DND-41 (cell line): ENCODE data around the gene FAR2.
"Not testable (repeated sequence)": the region's sequence is repeated elsewhere in the genome, so short reads cannot be mapped to it uniquely, and the experiment has no call there.

Experiments used
- ATAC-seq: fragments of 200-7000 bp; cut with Tn5 transposase; 3 replicates; pipeline ENCODE4 v1.9.1; 2021; ENCODE audit warnings: low read depth; ENCODE audit not compliant: insufficient read depth
- DNase-seq: peaks from one replicate; pipeline ENCODE4 v3.0.0-alpha.2; 2020
- H2AFZ ChIP-seq: 2 replicates; pipeline ENCODE4 v1.6.0; 2012; ENCODE audit warnings: low read depth, low read length
- H3K27ac ChIP-seq: 2 replicates; pipeline ENCODE4 v1.5.1; 2012; ENCODE audit warnings: low read length, inconsistent platforms
- H3K27me3 ChIP-seq: fragments of 200-600 bp; sonication (generic); 2 replicates; pipeline ENCODE4 v1.6.0; 2012; ENCODE audit warnings: low read length, mild to moderate bottlenecking, inconsistent platforms; ENCODE audit not compliant: insufficient read depth, poor library complexity
- H3K36me3 ChIP-seq: 2 replicates; pipeline ENCODE4 v1.5.1; 2012; ENCODE audit warnings: low read length, inconsistent platforms; ENCODE audit not compliant: insufficient read depth
- H3K4me1 ChIP-seq: 2 replicates; pipeline ENCODE4 v1.5.1; 2012; ENCODE audit warnings: mild to moderate bottlenecking, low read length; ENCODE audit not compliant: insufficient read depth
- H3K4me2 ChIP-seq: 2 replicates; pipeline ENCODE4 v1.6.0; 2012; ENCODE audit warnings: mild to moderate bottlenecking, moderate library complexity, low read length, inconsistent platforms; ENCODE audit not compliant: insufficient read depth
- H3K4me3 ChIP-seq, 2 experiments: fragments of 200-600 bp in 1 of 2; shearing (Covaris generic) in 1 of 2; 2 replicates each; pipeline ENCODE4 v1.5.1; 2012 to 2016; ENCODE audit warnings: inconsistent platforms in 2 of 2, low read length in 2 of 2, mild to moderate bottlenecking in 2 of 2, low read depth in 1 of 2, moderate library complexity in 1 of 2
- H3K79me2 ChIP-seq: 2 replicates; pipeline ENCODE4 v1.6.0; 2012; ENCODE audit warnings: low read length, inconsistent platforms; ENCODE audit not compliant: insufficient read depth
- H3K9ac ChIP-seq: 2 replicates; pipeline ENCODE4 v1.6.0; 2012; ENCODE audit warnings: low read depth, mild to moderate bottlenecking, inconsistent platforms, low read length, moderate library complexity
- H3K9me3 ChIP-seq: 2 replicates; pipeline ENCODE4 v1.5.1; 2012; ENCODE audit warnings: low read length, moderate library complexity, mild to moderate bottlenecking, inconsistent platforms; ENCODE audit not compliant: insufficient read depth, severe bottlenecking
- H4K20me1 ChIP-seq: 2 replicates; pipeline ENCODE4 v1.6.0; 2012; ENCODE audit warnings: low read length; ENCODE audit not compliant: insufficient read depth
- EZH2 ChIP-seq: IDR thresholded peaks from 3 replicates; pipeline ENCODE4 v1.6.1; 2012; ENCODE audit warnings: borderline replicate concordance, low read depth, mild to moderate bottlenecking, moderate library complexity, low read length, inconsistent platforms; ENCODE audit not compliant: severe bottlenecking
- TF ChIP-seq, protein P1 (sequence below): IDR thresholded peaks from 2 replicates; pipeline ENCODE4 v1.5.1; 2012; ENCODE audit warnings: borderline replicate concordance, low read length, moderate library complexity, mild to moderate bottlenecking; ENCODE audit not compliant: poor library complexity, severe bottlenecking; ENCODE audit errors: extremely low read depth

The FAR2 gene

DNA sequence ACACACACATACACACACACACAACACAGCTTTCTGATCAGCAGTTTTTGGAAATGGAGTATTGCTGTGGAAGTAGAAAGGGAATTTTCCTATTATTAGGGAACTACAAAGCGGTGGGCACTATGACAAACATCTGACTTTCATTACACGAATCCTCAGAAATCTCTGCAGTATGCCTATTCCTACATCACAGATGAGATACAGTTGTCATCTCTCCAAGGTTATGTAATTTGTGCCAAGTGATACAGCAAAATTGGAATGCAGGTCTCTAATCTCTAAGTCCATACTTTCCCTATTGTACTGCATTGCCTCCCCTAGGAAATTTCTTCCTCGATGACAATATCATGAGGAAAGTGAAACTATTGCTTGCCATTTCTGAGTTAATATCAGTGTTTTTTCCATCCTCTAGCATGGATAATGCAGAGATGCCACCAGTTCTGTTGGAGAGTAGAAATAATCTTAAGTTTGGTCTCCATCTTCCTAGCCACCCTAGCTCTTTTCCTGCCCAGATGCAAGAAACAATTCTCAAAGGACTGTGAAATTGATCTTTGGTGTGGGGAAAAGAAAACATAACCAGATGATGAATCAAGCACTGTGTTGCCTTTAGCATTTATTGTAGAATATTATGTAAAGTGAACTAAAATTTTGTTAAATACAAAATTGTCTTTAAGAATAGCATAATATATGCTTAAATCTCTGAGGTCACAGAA, 137.2 kb downstream of the FAR2 start:
- Histone ChIP-seq H4K20me1 (no peaks in the 10 kb centered on the region), H3K4me3 (no peak overlapping the region), H3K27ac (no peak overlapping the region), H3K4me1 (peaks cover 15% of the 10 kb centered on the region), H3K27me3 (no peaks in the 10 kb centered on the region), H2AFZ (no peak overlapping the region; the same call in 1 of the 2 replicates), H3K4me2 (no peak overlapping the region), H3K9me3 (no peaks in the 10 kb centered on the region), H3K79me2 (no peaks in the 10 kb centered on the region), H3K9ac (no peak overlapping the region), H3K36me3 (no peaks in the 10 kb centered on the region)
- TF ChIP-seq, protein P1, sequence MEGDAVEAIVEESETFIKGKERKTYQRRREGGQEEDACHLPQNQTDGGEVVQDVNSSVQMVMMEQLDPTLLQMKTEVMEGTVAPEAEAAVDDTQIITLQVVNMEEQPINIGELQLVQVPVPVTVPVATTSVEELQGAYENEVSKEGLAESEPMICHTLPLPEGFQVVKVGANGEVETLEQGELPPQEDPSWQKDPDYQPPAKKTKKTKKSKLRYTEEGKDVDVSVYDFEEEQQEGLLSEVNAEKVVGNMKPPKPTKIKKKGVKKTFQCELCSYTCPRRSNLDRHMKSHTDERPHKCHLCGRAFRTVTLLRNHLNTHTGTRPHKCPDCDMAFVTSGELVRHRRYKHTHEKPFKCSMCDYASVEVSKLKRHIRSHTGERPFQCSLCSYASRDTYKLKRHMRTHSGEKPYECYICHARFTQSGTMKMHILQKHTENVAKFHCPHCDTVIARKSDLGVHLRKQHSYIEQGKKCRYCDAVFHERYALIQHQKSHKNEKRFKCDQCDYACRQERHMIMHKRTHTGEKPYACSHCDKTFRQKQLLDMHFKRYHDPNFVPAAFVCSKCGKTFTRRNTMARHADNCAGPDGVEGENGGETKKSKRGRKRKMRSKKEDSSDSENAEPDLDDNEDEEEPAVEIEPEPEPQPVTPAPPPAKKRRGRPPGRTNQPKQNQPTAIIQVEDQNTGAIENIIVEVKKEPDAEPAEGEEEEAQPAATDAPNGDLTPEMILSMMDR: no peak
- ATAC-seq: no peak
- no peak for DNase-seq

DNA sequence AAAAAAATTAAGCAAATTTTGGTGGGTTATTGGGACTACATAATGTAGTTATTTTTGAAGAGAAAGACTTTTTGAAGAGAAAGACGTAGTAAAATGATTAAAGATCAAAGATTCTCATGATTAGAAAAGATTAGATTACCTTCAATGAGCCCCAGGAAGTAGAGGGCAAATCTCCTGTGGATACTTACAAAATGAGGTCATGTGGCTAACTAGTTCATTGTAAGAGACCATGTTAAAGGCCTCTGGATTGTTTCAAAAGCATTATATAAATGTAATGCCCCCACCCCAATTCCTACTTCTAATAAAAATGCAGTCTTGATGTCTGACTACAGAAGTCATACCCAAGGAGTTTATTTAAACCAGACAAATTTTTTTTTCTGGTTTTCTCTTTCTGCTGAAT, 138.5 kb downstream of the FAR2 start:
- H3K36me3 ChIP-seq: no peaks in the 10 kb centered on the region
- H3K79me2 ChIP-seq: no peaks in the 10 kb centered on the region
- no peak overlapping the region for H3K9ac ChIP-seq
- H4K20me1 ChIP-seq: no peaks in the 10 kb centered on the region
- H3K4me2 ChIP-seq: no peak overlapping the region
- peaks cover 4% of the 10 kb centered on the region for H3K4me1 ChIP-seq
- no peak overlapping the region for H3K27ac ChIP-seq
- TF ChIP-seq, protein P1: no peak
- TF ChIP-seq EZH2: no peak
- DNase-seq (no peak), ATAC-seq (no peak)
- H3K4me3 ChIP-seq: no peak overlapping the region
- no peaks in the 10 kb centered on the region for H3K27me3 ChIP-seq
- no peak overlapping the region for H2AFZ ChIP-seq
- H3K9me3 ChIP-seq: no peaks in the 10 kb centered on the region

DNA sequence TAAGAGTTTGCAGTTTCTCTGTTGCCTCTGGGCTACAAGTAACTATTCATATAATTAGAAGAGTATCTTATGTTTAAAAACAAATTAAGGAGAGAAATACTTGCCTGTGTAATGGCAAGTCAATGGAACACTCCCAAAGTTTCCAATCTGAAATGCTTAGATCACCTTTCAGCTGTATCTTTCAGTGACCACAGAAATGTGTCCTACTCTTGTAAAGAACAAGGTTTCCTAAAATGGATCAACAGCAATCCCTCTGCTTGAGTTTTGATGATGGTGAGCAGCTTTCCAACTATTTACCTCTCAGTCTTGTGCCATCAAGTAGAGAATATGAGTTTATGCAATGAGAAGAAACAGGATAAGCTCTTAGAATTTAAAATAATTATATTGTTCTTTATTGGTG, 139.0 kb downstream of the FAR2 start:
- no peak for ATAC-seq
- Histone ChIP-seq H3K27me3 (no peaks in the 10 kb centered on the region), H2AFZ (no peak overlapping the region), H3K36me3 (no peaks in the 10 kb centered on the region), H3K9ac (no peak overlapping the region), H3K4me2 (no peak overlapping the region), H3K9me3 (no peaks in the 10 kb centered on the region), H4K20me1 (no peaks in the 10 kb centered on the region), H3K79me2 (no peaks in the 10 kb centered on the region), H3K4me1 (peaks cover under 1% of the 10 kb centered on the region; the same call in 1 of the 2 replicates), H3K4me3 (no peak overlapping the region), H3K27ac (no peak overlapping the region)
- no peak for TF ChIP-seq EZH2
- TF ChIP-seq, protein P1: no peak
- no peak for DNase-seq

DNA sequence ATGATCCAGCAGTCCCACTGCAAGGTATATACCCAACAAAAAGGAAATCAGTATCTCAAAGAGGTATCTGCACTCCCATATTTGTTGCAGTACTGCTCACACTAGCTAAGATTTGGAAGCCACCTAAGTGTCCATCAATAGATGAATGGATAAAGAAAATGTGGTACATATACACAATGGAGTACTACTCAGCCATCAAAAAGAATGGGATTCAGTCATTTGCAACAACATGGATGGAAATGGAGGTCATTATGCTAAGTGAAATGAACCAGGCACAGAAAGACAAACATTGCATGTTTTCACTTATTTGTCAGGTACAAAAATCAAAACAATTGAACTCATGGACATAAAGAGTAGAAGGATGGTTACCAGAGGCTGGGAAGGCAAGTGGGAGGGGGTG, 141.4 kb downstream of the FAR2 start:
- not testable (repeated sequence) for H3K27ac ChIP-seq, H3K27me3 ChIP-seq, H3K4me3 ChIP-seq, H3K9ac ChIP-seq, H3K4me2 ChIP-seq, H3K36me3 ChIP-seq, H2AFZ ChIP-seq, H3K79me2 ChIP-seq, DNase-seq, H3K9me3 ChIP-seq, H3K4me1 ChIP-seq, ATAC-seq, H4K20me1 ChIP-seq
